Muscle of back (tissue), 11 donors: ENCODE data around the gene FXYD5. TPM values are rescaled to one million over a fixed set of nuclear protein-coding genes. Genes with fewer than 3 reads are reported as not detected.
"Not testable (repeated sequence)": the region's sequence is repeated elsewhere in the genome, so short reads cannot be mapped to it uniquely, and the experiment has no call there.

Experiments
- DNase-seq, 3 donors: peaks; one replicate each; pipeline versions ENCODE4 v3.0.0 to v3.0.0-alpha.2; 2013
- polyA plus RNA-seq, 10 donors: library from polyadenylated mRNA; unstranded; fragments of 120-200 nt; gene quantifications; one replicate each; pipeline ENCODE4 v1.2.1, GENCODE V29; 2013; ENCODE audit not compliant: insufficient read length in 10 of 10

Gene FXYD5
- polyA plus RNA-seq, 10 donors = 16.8 to 41.1 (median 22.9) TPM

- DNase-seq = peak; percentile 68 to 93 (median 89)
Measured at GRCh38 chr19:35135389-35135909, 19.1 kb upstream of the FXYD5 start.

DNA sequence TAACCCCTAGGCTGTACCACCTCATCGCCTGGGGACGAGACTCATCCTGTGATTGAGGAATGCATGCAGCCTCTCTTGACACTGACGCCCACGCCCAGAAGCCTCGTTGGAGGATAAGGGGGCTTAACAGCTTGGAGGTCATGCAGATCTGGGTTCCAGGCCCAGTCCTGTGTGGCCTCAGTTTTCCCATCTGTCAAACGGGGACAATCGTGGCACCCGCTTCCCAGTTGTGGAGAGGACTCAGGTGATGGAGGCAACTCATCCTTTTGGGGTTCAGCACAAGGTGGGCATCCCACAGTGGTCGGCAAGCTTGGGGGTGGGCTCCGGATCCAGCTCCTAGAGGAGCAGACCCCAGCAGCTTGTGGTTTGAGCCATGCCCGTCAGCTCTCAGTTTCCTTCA is 18.3 kb upstream of the FXYD5 start:
- no peak for DNase-seq

GRCh38 chr19:35136977-35137702 is 17.4 kb upstream of the FXYD5 start:
- no peak for DNase-seq

- DNase-seq = peak in 2 of 3 donors; percentile 73 to 91
Measured at GRCh38 chr19:35138305-35138892, 16.1 kb upstream of the FXYD5 start, which contains the start of gene FXYD1. TSS of gene FXYD1 (plus strand) at chr19:35138824. CDS start at chr19:35140080, 1,256 bp downstream.

DNA sequence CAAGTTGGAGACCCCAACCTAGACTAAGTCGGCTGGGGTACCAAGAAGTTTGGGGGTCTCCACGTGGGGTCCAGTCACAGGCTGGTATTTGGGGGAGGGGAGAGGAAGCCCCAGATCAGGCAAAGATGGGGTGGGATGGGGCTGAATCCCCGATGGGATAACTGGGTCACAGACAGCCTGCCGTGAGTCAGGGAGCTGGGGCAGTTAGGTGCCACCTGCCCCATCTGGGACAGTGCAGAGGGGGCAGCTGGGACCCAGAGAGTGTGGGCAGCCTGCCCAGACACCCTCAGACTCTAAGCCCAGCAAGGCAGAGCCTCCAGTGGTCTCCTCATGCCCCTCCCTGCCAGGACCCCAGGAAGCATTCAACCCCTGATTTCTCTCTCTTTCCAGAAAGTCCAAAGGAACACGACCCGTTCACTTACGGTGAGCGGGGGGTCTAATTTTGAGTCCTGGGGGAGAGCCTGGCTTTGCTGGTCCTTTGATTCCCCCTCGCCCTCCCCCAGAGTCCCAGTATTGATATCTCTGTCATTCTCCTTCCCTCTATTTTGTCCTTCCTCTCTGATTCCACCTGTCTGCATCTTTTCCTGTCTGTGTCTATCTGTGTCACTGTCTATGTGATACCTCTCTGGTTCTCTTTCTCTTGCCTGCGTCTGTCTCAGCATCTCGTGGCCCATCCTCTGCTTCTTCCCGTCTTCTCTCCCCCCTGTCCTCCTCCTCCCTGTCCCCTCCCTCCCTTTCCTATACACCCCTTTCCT is 14.2 kb upstream of the FXYD5 start:
- DNase-seq = peak in 1 of 3 donors; percentile 26

DNA sequence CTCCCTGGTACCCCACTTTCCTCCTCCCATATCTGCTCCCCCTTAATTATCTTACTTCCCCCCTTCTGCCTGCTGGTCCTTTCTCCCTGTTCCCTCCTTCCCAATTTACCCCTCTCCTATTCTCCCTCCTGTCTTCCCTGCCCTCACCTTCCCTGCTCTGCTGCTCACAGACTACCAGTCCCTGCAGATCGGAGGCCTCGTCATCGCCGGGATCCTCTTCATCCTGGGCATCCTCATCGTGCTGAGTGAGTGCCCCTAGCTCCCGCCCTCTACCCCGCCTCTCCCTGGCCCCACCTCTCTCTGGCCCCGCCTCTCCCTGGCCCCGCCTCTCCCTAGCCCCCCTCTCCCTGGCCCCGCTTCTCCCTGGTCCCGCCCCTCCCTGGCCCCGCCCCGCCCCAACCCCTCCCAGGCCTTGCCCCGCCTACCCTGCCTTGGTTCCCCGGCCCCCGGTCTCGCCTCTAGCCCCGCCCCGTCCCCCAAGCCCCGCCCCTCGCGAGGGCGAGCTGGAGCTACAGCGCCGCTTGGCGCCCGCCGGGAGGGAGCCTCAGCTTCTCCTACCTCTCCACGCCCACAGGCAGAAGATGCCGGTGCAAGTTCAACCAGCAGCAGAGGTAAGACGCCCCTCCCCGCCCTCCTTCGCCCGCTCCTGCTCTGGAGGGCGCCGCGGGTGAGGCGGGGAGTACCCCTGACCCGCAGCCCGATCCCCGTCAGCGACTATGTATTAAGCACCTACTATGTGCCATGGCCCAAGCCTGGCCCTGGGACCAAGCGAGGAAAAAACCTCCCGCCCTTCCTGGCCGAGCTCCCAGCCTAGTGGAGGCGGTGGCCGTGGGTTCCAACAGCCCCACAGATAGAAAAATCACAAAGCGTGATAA is 13.3 kb upstream of the FXYD5 start:
- peak; percentile 75 to 79 (median 77) for DNase-seq

DNA sequence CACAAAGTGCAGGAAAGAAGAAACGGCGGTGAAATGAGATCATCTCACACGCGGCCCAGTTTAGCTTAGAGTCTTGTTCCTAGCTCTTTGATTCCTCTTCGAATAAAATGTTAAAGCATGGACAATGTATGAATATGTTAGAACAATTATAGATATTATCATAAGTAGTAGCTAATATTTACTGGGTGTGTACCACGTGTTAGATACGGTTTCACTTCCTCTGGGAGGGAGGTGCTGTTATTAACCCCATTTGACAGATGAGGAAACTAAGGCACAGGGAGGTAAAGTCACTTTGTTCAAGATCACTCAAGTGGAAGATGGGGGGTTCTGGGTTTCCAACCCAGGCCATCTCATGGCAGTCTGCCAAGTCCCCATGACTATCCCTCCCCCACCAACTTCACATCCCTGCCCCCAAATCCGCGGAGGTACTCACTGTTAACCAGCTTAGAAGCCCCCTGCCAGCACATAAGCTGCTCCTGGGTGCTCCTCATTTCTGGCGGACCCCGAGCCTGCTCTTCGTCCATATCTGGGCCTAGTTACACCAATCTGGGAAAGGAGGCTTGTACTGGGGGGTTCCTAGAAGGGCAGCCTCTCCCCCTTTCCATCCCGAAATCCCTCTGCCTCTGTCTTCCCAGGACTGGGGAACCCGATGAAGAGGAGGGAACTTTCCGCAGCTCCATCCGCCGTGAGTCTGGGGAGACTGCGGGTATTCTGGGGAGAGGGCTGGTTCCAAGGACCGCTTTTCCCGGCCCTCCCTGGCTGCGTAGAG is 12.5 kb upstream of the FXYD5 start:
- DNase-seq = peak in 1 of 3 donors; percentile 51

- peak in 1 of 3 donors; percentile 47 for DNase-seq
Measured at GRCh38 chr19:35142606-35143230, 11.8 kb upstream of the FXYD5 start.

GRCh38 chr19:35143231-35143715 is 11.3 kb upstream of the FXYD5 start, which contains the start of gene FXYD7:
TSS of gene FXYD7 (plus strand) at chr19:35143255. CDS start at chr19:35143334, 79 bp downstream.
- no peak for DNase-seq

DNA sequence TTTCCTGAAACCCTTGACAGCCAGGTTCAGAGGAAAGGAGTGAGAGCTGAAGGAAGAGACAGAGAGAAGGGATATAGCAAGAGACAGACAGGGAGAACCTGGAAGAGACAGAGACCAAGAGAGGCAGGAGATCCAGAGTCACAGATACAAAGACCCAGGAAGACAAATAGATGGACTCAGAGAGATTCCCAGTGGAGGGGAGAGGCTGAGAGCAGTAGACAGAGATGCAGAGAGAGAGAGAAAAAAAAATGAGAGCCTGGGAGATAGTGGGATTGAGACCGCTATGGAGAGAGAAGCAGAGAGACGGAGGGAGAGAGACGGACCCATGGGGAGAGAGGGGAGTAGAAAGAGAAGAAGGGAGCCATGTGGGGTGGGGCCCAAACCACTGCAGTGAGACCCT is 10.7 kb upstream of the FXYD5 start:
- no peak for DNase-seq

- no peak for DNase-seq
Measured at GRCh38 chr19:35144259-35144599, 10.3 kb upstream of the FXYD5 start.

DNA sequence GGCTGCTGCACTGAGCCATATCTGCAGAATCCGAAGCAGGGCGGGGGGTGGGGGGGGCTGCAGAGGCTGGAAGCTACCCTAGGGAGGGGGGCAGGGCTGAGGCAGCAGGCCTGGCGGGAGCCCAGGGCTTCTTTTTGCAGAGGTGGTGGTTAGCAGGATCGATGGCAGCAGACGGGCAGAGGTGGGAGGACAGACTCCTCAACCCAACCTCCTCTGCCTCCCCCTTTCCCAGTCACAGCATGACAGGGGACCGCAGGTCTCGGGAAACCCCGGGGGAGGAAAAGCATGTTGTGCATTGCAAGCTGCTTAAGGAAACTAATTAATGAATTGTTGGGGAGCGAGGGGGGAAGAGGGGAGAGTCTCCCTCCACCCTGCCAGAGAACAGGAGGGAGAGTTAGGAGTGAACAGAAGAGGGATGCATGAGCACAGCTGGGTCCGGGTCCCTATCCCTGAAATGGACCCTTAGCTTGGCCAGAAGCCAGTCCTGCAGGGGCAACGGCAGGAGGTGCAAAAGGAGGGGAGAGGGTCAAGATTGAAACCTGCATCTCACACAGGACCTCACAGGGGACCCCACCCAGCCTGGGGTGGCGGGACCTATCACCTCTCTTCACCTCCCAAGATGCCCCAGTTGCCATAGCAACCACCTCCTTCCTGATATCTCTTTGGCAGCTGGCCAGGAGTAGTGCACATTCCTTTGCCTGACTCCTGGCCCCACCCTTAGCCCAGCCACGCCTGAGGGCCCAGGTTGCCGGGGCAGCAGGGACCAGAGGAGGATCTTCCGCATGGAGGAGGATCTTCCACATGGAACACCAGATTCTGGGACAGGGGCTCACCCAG is 9.7 kb upstream of the FXYD5 start:
- DNase-seq = no peak

GRCh38 chr19:35146746-35147459 is 7.6 kb upstream of the FXYD5 start:
- no peak for DNase-seq

GRCh38 chr19:35149463-35149862 is 5.1 kb upstream of the FXYD5 start:
- DNase-seq = no peak

- no peak for DNase-seq
Measured at GRCh38 chr19:35150445-35150844, 4.1 kb upstream of the FXYD5 start.

GRCh38 chr19:35151273-35152065 is 3.1 kb upstream of the FXYD5 start:
- DNase-seq = no peak

- DNase-seq = not testable (repeated sequence)
Measured at GRCh38 chr19:35153129-35153522, 1.4 kb upstream of the FXYD5 start.
